Islet precursor cell (in vitro differentiated cells): Measurements from ENCODE around the gene NRG2.

Source experiments
- DNase-seq: peaks from one replicate; pipeline ENCODE4 v3.0.0-alpha.2; 2018

The NRG2 gene

GRCh38 chr5:140039561-140039960, 3.5 kb downstream of the NRG2 start:
- no peak for DNase-seq

- no peak for DNase-seq
Observed at GRCh38 chr5:140038373-140038957, 4.6 kb downstream of the NRG2 start.

GRCh38 chr5:140037012-140037411, 6.1 kb downstream of the NRG2 start:
- no peak for DNase-seq

GRCh38 chr5:140035881-140036280, 7.2 kb downstream of the NRG2 start:
- no peak for DNase-seq

- DNase-seq: no peak
Observed at GRCh38 chr5:140033037-140033760, 9.9 kb downstream of the NRG2 start.

- no peak for DNase-seq
Observed at GRCh38 chr5:140032296-140032695, 10.8 kb downstream of the NRG2 start.

GRCh38 chr5:140027807-140028206, 15.3 kb downstream of the NRG2 start:
- DNase-seq: no peak

- no peak for DNase-seq
Observed at GRCh38 chr5:140025736-140026135, 17.4 kb downstream of the NRG2 start.

- no peak for DNase-seq
Observed at GRCh38 chr5:140024928-140025327, 18.2 kb downstream of the NRG2 start.

- no peak for DNase-seq
Observed at GRCh38 chr5:140023611-140024191, 19.4 kb downstream of the NRG2 start.

GRCh38 chr5:140020601-140021177, 22.4 kb downstream of the NRG2 start:
- DNase-seq: no peak

GRCh38 chr5:140018920-140019644, 24.0 kb downstream of the NRG2 start:
- no peak for DNase-seq

GRCh38 chr5:140018517-140018916, 24.6 kb downstream of the NRG2 start:
- DNase-seq: no peak

GRCh38 chr5:140018096-140018481, 25.0 kb downstream of the NRG2 start:
- no peak for DNase-seq

- DNase-seq: no peak
Observed at GRCh38 chr5:140017397-140018095, 25.6 kb downstream of the NRG2 start.

- no peak for DNase-seq
Observed at GRCh38 chr5:140015706-140016105, 27.4 kb downstream of the NRG2 start.

GRCh38 chr5:140014751-140015150, 28.3 kb downstream of the NRG2 start:
- DNase-seq: no peak

- DNase-seq: no peak
Observed at GRCh38 chr5:140013536-140013935, 29.6 kb downstream of the NRG2 start.

- no peak for DNase-seq
Observed at GRCh38 chr5:140012443-140012842, 30.7 kb downstream of the NRG2 start.

- no peak for DNase-seq
Observed at GRCh38 chr5:140011297-140011802, 31.7 kb downstream of the NRG2 start.

- DNase-seq: no peak
Observed at GRCh38 chr5:140010798-140011197, 32.3 kb downstream of the NRG2 start.

GRCh38 chr5:140007311-140007710, 35.8 kb downstream of the NRG2 start:
- DNase-seq: no peak
